CD4-positive, alpha-beta T cell treated with Interleukin-4 for 1 hour (primary cell): ENCODE measurements around the gene RSKR.
"Not testable (repeated sequence)": the region's sequence is repeated elsewhere in the genome, so short reads cannot be mapped to it uniquely, and the experiment has no call there.

ENCODE experiments used
- DNase-seq, 2 donors: peaks; one replicate each; pipeline ENCODE4 v3.0.0-alpha.2; 2020 to 2022

Gene RSKR

GRCh38 chr17:28613931-28614381 lies at the start of gene RSKR:
TSS of gene RSKR (minus strand) at chr17:28614185. CDS start at chr17:28614161, 24 bp downstream.
- DNase-seq, result no peak

GRCh38 chr17:28663723-28664122 lies 49.7 kb upstream of the RSKR start:
- no peak for DNase-seq

DNA sequence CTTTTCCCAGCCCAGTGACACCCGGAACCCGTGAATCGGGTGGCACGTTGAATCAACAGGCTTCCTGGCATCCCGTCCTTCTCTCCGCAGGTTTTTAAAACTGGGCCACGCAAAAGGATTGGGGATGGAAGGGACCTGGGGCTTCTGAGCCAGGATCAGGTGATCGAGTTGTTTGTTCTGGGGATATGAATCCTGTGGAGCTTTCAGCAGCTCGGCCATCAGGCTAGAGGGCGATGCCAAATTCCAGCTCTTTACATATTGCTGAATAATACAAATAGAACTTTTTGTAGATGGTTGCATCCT lies 48.5 kb upstream of the RSKR start:
- DNase-seq, result no peak

- peak; percentile 92 to 94 for DNase-seq
Observed at GRCh38 chr17:28661635-28662526, 47.9 kb upstream of the RSKR start, which contains the start of the genes SDF2 and SUPT6H. TSS of gene SDF2 (minus strand) at chr17:28661906. CDS start at chr17:28661876, 30 bp downstream. TSS of gene SUPT6H (plus strand) at chr17:28662205. CDS start at chr17:28673402, 11,197 bp downstream.

- DNase-seq, result not testable (repeated sequence)
Observed at GRCh38 chr17:28659497-28659881, 45.5 kb upstream of the RSKR start.

DNA sequence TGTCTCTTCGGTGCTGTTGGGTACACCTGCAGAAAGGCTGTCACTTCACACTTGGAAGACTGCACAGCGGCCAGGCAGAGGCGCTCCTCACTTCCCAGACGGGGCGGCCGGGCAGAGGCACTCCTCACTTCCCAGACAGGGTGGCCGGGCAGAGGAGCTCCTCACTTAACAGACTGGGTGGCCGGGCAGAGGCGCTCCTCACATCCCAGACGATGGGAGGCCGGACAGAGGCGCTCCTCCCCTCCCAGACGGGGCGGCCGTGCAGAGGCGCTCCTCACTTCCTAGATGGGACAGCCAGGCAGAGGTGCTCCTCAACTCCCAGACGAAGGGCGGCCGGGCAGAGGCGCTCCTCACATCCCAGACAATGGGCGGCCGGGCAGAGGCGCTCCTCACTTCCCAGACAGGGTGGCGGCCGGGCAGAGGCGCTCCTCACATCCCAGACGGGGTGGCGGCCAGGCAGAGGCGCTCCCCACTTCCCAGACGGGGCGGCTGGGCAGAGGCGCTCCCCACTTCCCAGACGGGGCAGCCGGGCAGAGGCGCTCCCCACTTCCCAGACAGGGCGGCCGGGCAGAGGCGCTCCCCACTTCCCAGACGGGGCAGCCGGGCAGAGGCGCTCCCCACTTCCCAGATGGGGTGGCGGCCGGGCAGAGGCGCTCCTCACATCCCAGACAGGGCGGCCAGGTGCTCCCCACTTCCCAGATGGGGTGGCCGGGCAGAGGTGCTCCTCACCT lies 44.9 kb upstream of the RSKR start:
- DNase-seq, result not testable (repeated sequence)

GRCh38 chr17:28658342-28658741 lies 44.4 kb upstream of the RSKR start:
- DNase-seq, result not testable (repeated sequence)

DNA sequence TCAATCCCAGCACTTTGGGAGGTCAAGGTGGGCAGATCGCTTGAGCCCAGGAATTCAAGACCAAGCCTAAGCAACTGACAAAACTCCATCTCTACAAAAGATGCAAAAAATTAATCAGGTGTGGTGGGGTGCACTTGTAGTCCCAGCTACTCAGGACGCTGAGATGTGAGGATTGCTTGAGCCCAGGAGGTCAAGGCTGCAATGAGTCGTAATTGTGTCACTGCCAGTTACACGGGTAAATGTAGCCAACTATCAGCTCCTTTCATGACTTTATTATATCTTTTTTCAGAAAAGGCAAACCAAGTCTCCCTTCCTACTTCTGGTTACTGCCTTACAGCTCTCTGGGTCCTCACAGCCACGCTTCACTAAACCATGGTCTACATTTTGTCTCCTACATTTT lies 43.8 kb upstream of the RSKR start:
- no peak for DNase-seq

- DNase-seq, result no peak
Observed at GRCh38 chr17:28655160-28655559, 41.2 kb upstream of the RSKR start.

DNA sequence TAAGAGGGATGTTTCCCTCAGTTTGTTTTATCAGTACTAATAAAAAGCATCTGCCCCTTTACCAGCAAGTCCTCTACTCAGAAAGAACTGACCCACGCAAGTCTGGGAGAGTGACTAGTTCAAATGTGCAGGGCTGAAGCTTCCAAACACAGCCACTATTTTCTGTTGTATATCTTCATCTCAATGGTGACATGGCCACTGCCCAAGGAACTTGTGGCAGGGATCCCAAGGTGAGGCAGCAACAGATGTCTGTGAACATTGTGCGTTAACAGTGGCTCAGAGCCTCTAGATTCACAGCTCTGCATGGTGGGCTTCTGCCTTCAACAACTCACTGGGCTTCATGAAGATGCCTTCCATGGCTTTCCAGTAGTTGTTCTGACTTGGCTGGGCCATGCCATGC lies 34.7 kb upstream of the RSKR start:
- DNase-seq, result no peak

GRCh38 chr17:28646039-28646754 lies 32.2 kb upstream of the RSKR start:
- peak in 1 of 2 donors; percentile 11 for DNase-seq

DNA sequence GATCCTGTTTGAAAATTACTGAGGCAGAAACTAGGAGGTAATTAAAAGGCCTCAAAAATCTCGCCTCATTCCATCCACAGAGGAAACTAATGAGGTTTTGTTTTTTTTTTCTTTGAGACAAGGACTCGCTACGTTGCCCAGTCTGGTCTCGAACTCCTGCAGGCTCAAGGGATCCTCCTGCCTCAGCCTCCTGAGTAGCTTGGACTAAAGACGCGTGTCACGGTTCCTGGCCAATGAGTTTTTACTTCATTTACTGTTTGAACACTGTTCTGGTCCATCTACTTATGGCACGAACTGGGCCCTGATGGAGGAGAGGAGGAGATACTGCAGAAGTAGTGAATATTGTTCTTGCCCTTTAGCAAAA lies 31.6 kb upstream of the RSKR start:
- DNase-seq, result no peak

DNA sequence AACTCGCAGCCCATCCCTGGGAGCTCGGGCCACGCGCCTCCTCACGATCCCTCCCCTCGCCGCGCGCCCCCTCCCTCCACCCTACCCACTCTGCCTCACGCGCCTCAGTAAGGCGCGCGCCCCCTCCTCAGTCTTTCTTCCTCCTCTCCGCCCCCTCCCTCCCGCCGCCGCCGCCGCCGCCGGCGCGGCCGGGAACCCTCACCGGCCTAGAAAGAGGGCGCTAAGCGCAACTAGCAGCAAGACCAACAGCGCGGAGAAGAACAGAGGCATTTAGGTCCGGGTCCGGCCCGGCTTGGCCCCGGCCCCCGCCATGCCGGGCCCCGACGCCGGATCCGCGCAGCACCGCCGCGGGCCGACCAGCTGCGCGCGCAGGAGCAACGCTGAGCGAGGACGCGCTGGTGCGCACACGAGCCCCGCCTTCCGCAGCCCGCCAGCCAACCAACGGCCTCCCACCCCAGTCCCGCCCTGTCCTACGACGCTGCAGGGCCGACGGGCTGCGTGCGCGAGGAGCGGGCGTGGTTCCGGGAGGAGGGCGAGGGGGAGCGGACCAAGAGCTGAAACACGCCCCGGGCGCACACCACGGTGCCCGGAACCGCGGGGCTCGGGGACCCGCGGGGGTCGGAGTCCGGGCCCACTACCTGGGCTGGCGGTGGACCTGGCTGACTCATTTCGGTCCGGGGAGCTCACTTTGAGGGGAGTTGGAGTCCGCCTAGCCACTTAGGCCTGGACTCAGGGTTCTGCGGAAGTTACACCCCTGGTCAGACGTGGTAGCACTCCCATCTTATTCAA lies 31.0 kb upstream of the RSKR start, which contains the start of gene BLTP2:
Gene BLTP2 (minus strand): TSS at position 372 of the 789 bp plus-strand sequence. CDS start 102 bp downstream, at position 270.
- peak; percentile 96 for DNase-seq

DNA sequence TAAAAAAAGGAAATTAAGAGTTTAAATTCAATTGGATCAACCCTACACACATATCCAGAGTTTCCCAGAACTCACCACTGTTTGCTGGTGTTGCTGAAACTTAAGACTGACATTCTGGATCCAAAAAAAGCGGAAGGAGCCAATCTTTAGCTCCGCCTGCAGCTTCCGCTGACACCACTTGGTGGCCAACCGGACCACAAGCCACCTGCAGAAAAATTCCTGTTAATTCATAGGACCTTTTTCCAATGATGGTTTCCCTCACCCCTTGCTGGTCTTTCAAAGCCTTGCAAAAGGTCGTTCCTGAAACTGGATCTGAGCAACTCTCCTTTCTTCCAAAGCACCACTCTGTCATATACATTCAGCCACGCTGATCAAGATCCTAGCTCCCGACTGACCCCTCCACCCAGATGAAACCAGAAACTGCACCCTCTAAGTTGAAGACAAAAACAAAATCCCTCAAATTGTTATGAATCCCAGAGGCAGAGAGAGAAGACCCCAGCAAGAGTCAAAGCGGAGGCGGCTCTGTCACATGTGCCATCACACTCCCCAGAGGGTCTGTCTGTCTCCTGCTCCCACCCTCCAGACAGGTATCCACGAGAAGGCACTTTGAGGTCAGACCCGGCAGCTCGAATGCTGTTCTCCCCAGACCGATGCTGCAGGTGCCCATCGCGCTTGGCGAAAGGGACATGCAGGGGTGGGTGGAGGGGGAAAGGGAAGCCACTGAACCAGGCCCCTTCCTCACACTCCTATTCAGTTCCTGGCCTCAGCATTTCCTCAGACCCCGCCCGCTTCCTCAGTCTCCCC lies 30.2 kb upstream of the RSKR start:
- peak; percentile 33 to 53 for DNase-seq

DNA sequence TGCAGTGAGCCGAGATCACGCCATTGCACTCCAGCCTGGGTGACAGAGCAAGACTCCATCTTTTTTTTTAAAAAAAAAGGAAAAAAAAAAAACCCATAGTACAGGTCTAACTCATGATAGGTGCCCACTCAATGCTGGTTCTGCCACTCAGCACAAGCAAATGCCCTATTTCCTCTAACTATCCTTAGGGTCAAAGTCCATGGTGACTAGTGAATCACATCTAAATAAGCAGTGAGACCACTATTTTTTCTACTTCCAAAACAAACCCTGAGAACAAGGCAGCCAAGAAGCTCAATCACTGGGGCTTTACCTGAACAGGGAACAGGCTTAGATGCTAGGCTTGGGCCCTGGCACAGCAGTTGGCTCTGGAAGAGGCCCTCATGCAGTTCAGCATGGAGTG lies 27.6 kb upstream of the RSKR start:
- DNase-seq, result no peak

DNA sequence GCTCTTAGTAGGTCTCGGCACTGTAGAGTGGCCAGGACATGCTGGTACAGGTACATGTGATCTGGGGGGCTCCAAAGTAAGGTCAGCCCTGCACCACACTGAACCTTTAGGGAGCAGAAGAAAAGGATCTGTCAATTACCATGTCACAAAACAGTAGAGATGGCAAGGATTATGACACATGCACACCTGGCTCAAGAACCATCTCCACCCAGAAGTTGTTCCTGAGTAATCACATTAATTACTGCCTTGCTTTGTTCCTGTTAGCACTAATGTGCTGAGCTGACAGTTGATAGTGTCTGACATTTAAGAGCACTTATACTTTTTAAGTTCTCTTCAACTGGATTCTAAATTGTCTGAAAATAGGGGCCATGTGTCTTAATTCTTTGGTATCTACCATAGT lies 21.5 kb upstream of the RSKR start:
- no peak for DNase-seq

DNA sequence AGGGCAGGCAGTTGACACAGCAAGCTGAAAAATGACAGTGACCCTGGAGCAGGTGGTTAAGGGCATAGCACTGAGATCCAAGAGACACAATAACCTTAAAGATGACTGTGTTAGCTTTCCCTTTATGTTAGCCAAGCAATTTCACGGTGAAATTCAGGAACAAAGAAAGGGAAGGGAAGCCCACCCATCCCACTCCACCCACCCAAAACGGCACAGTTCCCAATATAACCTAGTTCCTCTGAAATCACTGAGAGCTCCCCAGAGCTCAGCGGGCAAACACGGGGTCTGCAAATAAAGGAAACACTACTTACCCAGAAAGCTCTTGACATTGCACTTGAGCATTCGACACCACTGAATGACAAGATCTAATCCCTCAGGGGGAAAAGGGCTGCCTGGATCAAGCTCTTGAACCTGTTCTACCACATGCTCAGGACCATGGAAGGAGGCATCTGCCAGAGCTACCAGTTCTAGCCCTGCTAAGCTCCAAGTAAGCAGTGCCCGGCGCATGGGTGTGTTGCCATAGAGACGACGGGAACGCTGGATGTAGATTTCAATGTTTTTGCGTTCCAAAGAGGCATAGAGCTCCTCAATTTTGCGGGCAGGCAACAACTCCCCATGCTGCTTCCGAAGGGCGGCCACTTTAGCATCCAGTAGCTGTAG lies 20.4 kb upstream of the RSKR start:
- no peak for DNase-seq

DNA sequence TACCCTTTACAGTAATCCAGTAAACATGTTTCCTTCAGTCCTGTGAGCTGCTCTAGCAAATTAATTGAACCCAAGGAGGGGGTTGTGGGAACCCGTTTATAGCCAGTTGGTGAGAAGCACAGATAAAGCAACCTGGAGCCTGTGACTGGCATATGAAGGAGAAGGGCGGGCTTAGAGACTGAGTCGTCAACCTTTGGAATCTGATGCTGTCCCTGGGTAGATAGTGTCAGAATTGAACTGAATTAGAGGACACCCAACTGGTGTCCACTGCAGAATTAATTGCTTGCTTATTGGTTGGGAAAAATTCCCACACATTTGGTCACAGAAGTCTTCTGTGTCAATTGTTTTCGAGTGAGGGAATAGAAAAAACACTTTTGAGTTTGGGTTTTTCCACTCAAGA lies 12.8 kb upstream of the RSKR start:
- no peak for DNase-seq

- DNase-seq, result no peak
Observed at GRCh38 chr17:28624148-28624547, 10.2 kb upstream of the RSKR start.

DNA sequence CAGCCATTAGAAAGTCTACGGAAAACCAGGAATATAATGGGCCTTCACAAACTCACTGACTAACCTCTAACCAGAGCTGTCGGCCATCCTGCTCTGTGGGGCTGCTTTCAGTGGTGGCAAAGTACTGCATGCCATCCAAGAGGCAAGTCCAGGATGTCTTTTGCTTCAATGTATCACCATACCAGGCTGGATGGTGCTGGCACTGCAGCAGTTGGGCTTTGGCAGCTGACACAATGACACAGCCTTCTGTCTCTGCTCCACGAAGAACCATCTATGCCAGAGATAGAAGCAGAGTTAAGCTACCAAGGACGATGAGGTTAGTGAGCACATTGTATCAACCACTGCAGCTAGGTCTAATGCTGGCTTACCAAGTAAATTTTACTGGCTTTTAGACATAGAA lies 9.7 kb upstream of the RSKR start:
- DNase-seq, result no peak

DNA sequence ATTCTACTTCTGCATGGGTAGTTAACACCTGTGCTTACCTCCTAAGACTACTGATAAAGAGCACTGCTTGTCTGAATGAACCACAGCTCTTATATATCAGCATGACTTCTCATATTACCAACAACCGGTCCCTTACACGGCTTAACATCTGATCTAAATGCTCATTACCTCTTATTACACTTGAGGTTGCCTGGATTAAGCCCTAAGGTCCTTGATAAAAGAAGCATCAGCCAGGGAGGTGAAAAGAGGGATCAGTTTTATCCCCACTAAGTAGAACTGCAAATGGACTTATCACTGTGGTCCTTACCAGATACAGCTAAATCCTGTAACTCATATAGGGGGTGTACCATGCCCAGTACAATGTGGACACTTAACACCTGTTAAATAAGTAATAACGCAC lies 8.2 kb upstream of the RSKR start:
- DNase-seq, result no peak
